HEK293 (cell line): ENCODE measurements around the gene CCND1.

Experiments used
- GLIS2 ChIP-seq: fragments of 450-650 bp; formaldehyde crosslinking; IDR thresholded peaks from 2 replicates; pipeline ENCODE4 v1.5.1; 2016; ENCODE audit warnings: missing biosample characterization, missing genetic modification characterization
- HOXA7 ChIP-seq: sonication (generic); formaldehyde crosslinking; IDR thresholded peaks from 2 replicates; pipeline ENCODE4 v1.8.1; 2022; ENCODE audit warnings: missing genetic modification reagents, borderline replicate concordance
- MYNN ChIP-seq: fragments of 450-650 bp; formaldehyde crosslinking; IDR thresholded peaks from 2 replicates; pipeline ENCODE4 v1.5.1; 2016; ENCODE audit warnings: missing biosample characterization, missing genetic modification characterization, borderline replicate concordance
- SP2 ChIP-seq: fragments of 450-650 bp; formaldehyde crosslinking; IDR thresholded peaks from 2 replicates; pipeline ENCODE4 v1.5.1; 2016; ENCODE audit warnings: missing biosample characterization, missing genetic modification characterization
- TCF7L2 ChIP-seq: IDR thresholded peaks from 2 replicates; pipeline ENCODE4 v1.6.1; 2011; ENCODE audit warnings: low read depth, mild to moderate bottlenecking, inconsistent platforms, low read length, moderate library complexity, borderline replicate concordance
- ZBTB8A ChIP-seq: fragments of 450-650 bp; formaldehyde crosslinking; IDR thresholded peaks from 2 replicates; pipeline ENCODE4 v1.5.1; 2016; ENCODE audit warnings: missing biosample characterization, missing genetic modification characterization
- ZNF184 ChIP-seq: fragments of 450-650 bp; IDR thresholded peaks from 2 replicates; pipeline ENCODE4 v1.5.1; 2018; ENCODE audit warnings: missing biosample characterization, mild to moderate bottlenecking, missing genetic modification characterization
- ZNF2 ChIP-seq: fragments of 450-650 bp; formaldehyde crosslinking; IDR thresholded peaks from 2 replicates; pipeline ENCODE4 v1.5.1; 2016; ENCODE audit warnings: missing biosample characterization, missing genetic modification characterization
- TF ChIP-seq, protein P1 (sequence below): fragments of 450-650 bp; formaldehyde crosslinking; IDR thresholded peaks from 2 replicates; pipeline ENCODE4 v1.5.1; 2016; ENCODE audit warnings: missing biosample characterization, missing genetic modification characterization
- TF ChIP-seq, protein P2 (sequence below): fragments of 450-650 bp; formaldehyde crosslinking; IDR thresholded peaks from 2 replicates; pipeline ENCODE4 v1.5.1; 2016; ENCODE audit warnings: missing biosample characterization, missing genetic modification characterization
- TF ChIP-seq, protein P3 (sequence below): fragments of 450-650 bp; formaldehyde crosslinking; IDR thresholded peaks from 2 replicates; pipeline ENCODE4 v1.5.1; 2016; ENCODE audit warnings: missing biosample characterization, missing genetic modification characterization

DNA sequence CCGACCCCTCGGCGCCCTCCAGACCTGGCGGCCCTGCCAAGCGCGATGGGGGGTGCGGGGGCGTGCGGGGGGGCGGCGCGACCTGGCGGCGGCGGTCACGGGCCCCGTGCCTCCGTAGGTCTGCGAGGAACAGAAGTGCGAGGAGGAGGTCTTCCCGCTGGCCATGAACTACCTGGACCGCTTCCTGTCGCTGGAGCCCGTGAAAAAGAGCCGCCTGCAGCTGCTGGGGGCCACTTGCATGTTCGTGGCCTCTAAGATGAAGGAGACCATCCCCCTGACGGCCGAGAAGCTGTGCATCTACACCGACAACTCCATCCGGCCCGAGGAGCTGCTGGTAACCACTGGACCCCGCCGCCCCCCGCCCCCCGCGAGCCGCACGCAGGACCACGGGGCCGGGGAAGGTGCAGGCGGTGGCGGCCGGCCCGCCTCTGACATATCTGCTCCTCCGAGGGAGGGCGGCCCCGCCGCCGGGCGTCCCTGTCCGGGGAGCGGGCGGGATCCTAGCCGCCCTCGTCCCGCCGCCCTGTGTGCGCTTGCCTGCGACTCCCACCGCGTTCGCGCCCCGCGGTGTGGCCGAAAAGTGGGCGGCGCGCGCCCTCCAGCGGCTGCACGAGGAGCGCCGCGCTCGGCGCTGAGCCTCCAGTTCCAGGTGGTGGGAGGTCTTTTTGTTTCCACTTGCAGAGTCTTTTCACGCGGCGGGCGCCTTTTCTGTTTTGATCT is 2.1 kb downstream of the CCND1 start:
- TF ChIP-seq ZNF184 (tag by site-specific recombination) (no peak), ZNF2 (tag by site-specific recombination) (no peak), GLIS2 (tag by site-specific recombination) (peak; percentile 76), SP2 (tag by site-specific recombination) (peak; percentile 31), ZBTB8A (tag by site-specific recombination) (peak; percentile 96), TCF7L2 (no peak), MYNN (no peak), HOXA7 (CRISPR knock-in tag) (no peak)
- TF ChIP-seq, protein P1, sequence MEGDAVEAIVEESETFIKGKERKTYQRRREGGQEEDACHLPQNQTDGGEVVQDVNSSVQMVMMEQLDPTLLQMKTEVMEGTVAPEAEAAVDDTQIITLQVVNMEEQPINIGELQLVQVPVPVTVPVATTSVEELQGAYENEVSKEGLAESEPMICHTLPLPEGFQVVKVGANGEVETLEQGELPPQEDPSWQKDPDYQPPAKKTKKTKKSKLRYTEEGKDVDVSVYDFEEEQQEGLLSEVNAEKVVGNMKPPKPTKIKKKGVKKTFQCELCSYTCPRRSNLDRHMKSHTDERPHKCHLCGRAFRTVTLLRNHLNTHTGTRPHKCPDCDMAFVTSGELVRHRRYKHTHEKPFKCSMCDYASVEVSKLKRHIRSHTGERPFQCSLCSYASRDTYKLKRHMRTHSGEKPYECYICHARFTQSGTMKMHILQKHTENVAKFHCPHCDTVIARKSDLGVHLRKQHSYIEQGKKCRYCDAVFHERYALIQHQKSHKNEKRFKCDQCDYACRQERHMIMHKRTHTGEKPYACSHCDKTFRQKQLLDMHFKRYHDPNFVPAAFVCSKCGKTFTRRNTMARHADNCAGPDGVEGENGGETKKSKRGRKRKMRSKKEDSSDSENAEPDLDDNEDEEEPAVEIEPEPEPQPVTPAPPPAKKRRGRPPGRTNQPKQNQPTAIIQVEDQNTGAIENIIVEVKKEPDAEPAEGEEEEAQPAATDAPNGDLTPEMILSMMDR (tag by site-specific recombination), result peak; percentile 70
- TF ChIP-seq, protein P2, sequence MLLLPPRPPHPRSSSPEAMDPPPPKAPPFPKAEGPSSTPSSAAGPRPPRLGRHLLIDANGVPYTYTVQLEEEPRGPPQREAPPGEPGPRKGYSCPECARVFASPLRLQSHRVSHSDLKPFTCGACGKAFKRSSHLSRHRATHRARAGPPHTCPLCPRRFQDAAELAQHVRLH, result no peak
- TF ChIP-seq, protein P3, sequence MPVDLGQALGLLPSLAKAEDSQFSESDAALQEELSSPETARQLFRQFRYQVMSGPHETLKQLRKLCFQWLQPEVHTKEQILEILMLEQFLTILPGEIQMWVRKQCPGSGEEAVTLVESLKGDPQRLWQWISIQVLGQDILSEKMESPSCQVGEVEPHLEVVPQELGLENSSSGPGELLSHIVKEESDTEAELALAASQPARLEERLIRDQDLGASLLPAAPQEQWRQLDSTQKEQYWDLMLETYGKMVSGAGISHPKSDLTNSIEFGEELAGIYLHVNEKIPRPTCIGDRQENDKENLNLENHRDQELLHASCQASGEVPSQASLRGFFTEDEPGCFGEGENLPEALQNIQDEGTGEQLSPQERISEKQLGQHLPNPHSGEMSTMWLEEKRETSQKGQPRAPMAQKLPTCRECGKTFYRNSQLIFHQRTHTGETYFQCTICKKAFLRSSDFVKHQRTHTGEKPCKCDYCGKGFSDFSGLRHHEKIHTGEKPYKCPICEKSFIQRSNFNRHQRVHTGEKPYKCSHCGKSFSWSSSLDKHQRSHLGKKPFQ (tag by site-specific recombination), result no peak
